Stimulated activated CD4-positive, alpha-beta T cell treated with anti-CD3 and anti-CD28 coated beads, TNF-alpha, amount 100 ng/mL, for 1 hour (primary cell): Measurements from ENCODE around the gene HSPA12B.

Experiments
- DNase-seq, 3 donors: peaks; one replicate each; pipeline ENCODE4 v3.0.0-alpha.2; 2020; ENCODE audit warnings: low read depth in 3 of 3, low spot score in 1 of 3

Gene HSPA12B

DNA sequence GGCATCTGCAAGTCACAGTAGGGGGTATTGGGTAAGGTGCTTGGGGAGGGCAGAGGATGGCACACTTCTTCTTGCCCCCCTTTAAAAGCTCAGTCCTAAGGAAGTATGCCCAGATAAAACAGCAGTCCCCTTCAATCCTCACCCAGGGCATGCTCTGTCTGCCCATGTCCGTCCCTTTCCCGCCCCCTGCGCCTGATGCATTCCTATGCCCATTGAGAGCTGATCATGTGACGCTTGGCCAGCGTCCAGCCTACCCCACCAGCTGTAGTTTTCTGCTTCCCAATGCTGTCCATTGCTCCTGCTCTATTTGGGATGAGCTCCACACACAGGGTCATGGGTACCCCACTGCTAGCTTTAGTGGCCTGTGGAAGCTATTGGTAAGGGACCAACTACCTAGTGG lies 28.4 kb upstream of the HSPA12B start:
- DNase-seq, result no peak

DNA sequence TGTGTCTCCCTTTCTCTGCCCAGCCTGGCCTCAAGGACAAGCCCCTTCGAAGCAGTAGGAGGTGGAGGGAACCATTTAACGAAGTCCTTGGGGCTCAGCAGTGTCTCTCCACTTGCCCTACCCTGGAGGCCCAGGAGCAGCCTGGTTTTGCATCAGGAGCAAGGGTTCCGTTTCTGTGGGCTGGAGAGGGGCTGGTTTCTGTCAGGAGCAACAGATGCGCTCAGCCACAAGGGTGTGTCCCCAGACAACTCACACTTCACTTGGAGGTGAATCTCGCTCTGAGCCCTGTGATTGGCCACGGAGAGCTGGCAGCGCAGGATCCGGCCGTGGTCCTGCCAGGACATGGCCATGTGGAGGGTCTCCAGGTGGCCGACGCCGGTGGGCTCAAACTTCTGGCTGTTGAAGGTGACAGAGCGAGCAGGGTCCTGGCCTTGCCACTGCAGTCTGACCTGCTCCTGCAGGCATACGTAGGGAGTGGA lies 27.0 kb upstream of the HSPA12B start:
- no peak for DNase-seq

DNA sequence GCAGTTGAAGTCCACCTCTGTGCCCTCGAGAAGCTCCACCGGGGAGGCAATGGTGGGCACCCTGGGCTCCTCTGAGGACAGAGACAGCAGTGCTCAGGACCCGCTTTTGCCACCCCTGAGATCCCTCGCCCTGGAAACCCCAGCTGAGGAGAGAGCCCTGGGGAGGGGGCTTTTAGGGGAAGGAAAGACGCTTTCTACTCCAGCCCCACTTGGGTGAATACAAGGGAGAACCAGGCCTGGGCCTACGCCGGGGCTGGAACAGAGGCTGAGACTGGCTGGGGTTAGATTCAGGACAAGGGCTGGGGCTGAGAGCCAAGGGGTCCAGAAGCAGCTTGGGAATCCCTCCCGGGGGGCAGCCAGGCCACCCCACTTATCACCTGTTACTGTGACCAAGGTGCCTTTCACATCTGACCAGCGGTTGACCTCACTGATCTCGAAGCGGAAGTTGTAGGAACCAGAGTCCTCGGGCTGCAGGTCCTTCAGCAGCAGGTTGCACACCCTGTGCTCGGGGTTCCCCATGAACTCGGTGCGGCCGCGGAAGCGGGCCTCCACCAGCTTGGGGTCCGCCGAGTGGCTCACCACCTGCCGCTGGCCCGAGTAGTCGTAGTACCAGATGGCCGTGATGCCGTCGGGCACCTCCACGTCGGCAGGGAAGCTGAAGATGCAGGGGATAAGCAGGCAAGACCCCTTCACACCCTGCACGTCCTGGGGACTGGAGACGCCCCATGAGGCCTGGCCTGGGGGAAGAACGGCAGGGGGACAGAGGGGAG lies 26.3 kb upstream of the HSPA12B start:
- no peak for DNase-seq

DNA sequence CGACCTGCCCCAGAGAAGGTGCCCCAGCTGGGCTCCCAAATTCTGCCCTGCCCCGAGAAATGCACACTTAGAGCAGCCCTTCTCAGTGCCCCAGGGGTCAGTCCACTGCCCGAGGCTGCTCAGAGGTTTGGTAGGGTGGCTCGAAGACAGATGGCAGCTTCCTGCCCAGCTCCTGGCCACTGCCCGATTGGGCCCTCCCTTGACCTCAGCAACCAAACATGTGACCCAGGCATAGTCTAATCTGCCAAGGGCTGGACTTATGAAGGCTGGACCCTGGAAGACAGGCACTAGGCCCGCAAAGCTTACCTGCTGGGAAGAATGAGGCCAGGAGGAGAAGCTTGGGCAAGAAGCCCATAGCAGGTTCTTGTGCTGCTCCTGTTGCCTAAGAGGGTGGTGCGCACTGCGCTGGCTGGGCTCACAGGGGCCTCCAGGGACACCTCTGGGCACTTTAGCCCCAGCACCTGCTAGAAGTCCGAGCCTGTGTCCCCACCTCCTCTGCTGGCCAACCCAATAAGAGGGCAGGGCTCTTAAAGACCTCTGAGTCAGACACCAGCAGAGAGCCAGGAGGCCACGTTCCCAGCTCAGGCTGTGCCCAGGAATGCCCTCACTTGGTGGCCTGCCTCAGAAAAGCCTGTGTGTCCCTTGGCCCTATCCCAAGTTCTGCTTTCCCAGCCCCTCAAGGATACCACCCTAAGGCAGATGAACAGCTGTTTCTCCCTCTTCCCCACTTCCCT lies 25.5 kb upstream of the HSPA12B start:
- no peak for DNase-seq

DNA sequence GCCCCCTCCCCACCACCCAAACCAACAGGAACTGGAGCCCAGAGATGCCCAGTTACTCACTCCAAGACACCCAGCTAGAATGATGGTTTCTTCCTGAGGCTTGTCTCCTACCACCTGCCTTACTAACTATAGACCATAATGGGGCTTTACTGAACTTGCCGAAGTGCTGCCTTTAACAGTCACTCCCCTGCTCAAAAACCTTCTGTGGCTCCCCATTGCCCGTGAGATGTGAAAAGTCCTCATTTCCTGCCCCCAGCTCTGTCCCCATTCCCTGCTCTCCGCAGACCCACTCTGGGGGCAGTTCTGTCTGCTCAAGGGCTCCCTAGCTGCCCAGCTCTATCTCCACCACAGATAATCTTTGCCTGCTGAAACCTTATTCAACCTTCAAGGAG lies 25.0 kb upstream of the HSPA12B start:
- DNase-seq, result no peak

DNA sequence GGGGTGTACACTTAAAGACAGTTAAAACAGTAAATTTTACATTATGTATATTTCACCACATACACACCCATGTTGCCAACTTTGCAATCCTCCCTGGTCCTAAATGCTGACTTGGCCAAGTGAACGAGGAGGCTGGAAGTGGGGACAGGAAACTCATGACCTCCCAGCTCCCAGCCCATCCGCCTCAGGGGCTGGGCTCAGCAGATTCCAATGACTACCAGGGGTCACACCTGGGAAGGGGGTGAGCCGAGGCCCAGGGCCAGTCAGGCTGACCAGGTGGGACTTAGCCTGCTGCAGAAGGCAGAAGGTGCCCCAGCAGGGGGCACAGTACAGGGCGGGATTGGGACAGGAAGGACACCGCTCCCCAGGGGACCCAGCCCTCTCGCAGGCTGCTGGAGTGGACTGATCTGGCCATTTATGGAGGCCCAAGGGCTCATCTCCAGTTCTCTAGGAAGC lies 22.4 kb upstream of the HSPA12B start:
- no peak for DNase-seq

DNA sequence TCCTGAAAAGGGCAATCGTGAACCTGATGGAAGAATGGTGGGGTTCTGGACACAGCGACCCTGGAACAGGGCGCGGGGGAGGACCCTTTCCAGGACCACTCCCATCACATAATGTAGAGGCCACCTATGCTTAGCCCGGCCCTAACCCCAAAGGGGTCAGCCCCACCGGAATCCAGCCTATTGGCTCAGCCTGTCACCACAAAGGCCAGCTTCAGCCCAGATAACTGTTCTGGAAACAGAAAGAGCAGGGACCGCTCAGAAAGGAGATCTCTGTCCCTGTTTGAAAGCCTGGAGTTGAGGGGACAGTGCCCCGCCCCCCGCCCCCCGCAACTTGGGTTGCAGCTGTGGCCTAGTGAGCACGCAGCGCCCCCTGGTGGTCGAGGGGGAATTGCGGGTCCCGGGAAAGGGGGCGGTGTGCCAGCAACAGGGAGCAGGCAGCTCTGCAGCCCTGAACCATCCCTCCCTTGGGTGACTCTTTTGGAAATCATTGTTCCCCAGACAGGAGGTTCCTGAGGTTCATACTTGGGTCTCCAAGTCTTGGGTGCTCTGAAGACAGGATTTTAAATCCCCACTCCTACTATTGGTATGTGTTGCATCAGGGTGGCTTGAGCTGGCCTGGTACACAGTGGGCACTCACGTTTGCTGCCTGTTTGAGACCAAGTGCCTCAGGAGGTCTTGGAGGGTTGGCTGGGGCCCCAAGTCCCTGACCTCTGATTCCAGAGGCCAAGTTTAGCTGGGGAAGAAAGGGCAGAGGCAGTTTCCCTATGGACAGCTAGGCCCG lies 21.6 kb upstream of the HSPA12B start:
- DNase-seq, result peak; percentile 17 to 81 (median 43)

DNA sequence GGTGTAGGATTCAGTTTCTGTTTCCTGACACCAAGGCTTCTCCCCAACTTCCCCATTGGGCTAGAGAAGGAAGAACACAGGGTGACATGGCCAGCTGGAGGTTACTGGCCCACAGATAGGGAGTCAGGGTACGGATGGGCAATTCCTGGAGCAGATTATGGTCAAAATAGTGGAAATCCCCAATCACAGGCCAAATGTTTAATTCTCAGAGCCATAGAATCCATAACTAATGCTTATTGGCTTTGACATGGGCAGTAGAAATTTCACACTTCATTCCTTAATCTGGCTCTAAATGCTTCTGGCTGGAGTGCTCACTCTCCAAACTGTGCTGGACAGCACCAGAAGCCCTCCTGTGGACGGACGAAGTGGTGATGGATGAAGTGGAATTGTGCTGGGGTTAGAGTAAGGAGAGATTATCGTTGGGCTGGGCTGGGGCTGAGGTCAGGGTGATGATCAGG lies 21.0 kb upstream of the HSPA12B start:
- DNase-seq, result no peak

DNA sequence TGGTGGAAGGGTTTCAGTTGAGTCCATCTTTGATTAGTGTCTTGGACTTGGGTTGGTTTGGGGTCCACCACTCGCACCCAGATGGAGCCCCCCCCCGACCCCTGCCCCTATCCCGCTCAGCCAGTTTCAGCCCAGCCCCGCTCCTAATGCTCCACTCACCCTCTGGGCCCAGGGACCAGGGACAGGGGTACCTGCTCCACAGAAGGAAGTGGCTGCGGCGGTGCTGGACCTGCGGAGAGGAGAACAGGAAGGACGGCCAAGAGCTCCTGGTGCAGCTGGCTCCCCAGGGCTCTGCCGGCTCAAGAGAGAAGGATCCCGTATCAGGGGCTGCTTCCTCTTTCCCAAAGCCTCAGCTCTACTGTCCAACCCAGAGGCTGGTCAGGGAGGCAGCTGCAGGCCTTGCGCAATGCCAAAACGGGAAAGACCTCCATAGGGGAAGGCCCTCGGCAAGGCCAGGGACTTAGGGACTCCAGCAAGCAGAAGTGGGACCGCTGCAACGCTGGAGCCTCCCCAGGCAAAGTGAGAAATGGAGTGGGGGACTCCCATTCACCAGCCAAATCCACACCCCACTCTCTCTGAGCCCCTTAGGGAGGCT lies 20.1 kb upstream of the HSPA12B start, which contains the start of gene SIGLEC1:
SIGLEC1 (minus strand) TSS at position 322 of the 595 bp plus-strand sequence. CDS start 5,472 bp downstream, outside the sequence.
- DNase-seq, result no peak

DNA sequence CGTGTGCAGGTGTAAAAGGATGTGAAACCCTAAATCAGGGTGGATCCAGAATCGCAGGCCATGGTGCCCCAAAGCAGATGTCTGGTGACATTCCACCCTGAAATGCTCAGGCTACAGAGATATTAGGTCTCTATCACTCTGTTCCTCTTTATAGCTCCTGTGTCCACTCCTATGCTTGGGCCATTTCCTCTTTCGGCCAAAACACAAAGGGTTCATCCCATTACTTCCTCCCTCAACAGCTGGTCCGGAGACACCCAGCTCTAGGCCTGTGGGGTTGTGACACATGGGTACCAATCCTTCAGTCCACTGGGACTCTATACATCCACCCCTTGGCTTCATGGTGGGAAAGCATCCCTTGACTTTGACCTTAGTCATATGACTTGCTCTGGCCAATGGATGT lies 18.4 kb upstream of the HSPA12B start:
- no peak for DNase-seq

DNA sequence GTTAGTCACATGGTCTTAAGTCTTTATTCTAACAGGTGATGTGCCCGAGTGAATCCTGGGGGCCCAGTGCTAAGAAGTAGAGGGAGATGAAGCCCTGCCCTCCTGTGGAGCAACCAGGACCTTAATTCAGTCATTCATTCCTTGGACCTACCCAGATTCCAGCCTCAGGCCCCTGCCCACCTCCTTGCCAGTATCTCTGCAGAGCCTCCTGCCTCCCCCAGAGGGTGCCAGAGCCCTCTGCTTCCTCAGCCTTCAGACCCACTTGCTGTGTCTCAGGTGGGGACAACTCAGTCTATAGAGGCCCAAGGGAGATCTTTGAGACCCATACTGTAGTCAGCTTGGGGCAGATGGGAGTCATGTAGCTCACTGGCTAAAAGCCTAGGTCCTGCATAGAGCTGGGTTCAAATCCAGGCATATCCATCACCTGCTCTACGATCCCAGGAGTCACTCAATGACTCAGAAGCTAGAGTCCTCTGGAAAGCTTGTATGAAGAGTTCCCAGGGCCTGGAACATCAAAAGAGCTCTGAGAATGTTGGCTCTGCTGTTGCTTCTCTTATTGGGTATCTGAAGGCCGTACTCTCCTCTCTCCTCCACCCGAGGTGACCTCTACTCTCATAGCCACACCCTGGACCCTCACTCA lies 16.2 kb upstream of the HSPA12B start:
- DNase-seq, result peak in 1 of 3 donors; percentile 5

DNA sequence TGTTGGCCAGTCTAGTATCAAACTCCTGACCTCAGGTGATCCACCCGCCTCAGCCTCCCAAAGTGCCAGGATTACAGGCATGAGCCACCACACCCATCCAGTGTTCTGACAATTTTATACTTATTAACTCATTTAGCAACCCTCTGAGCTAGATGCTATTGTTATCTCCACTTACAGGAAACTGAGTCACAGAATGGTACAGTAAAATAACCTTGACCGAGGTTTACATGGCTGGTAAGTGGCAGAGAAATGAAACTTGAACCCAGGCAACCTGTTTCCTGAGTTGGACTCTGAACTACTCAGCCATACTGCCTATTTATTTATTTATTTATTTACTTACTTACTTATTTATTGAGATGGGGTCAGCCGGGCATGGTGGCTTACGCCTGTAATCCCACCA lies 13.4 kb upstream of the HSPA12B start:
- DNase-seq, result no peak

DNA sequence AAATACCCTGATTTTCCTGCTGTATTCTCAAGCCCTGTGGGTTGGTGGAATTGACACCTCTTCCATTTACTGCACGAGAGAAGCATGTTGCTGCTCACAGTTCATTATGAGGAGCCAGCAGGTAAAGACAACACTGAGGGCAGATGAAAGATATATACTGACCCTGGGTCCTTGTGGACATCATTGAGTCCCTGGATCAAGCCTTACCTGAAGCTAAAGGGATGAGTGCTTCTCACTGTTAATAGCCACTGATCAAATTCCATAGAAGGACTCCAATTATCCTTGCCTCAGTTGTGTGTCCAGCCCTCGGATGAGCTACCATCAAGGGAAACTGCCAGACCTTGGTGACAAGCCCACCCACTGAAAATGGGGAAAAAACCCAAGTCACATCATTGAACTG lies 12.4 kb upstream of the HSPA12B start:
- DNase-seq, result no peak

DNA sequence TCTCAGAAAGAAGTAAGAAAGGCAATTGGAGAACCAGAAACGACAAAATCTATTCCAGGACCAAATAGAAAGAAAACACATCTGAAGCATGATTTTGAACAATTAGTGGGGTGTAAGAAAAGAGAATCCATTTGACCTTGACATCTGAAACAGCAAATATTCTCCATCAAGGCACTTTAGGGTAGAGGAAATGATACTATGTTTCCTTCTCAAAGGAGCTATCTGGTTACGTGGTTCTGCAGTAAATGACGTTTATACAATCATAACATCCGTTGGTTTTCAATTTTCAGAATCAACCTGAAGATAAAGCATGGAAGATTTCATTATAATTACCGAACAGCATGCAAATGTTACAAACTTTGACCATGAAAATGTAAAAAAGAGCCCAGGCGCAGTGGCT lies 11.9 kb upstream of the HSPA12B start:
- DNase-seq, result no peak

DNA sequence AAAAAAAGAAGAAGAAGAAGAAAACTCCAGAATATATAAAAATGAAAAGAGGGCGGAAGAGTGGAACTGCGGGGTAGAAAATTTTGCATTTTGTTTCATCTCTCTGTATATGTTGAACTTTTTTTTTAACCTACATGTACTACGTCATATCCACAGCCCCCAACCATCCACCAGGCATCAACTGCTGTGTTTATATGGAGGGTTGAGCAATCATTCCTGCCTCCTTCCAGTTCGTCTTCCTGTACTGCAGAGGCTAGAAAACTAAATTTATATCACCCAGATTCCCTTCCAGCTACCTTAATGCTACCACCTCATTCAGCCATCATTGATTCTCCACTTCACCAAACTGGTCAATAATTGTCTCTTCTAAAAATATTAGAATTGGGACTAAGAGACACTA lies 10.6 kb upstream of the HSPA12B start:
- DNase-seq, result no peak

DNA sequence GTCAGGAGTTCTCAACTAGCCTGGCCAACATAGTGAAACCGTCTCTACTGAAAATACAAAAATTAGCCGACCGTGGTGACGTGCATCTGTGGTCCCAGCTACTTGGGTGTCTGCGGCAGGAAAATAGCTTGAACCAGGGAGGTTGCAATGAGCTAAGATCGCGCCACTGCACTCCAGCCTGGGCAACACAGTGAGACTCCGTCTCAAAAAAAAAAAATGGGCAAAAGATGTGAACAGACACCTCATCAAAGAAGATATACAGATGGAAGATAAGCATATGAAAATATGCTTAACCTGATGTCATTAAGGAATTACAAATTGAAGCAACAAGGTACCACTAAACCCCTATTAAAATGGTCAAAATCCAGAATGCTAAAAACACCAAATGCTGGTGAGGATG lies 9.2 kb upstream of the HSPA12B start:
- DNase-seq, result no peak

DNA sequence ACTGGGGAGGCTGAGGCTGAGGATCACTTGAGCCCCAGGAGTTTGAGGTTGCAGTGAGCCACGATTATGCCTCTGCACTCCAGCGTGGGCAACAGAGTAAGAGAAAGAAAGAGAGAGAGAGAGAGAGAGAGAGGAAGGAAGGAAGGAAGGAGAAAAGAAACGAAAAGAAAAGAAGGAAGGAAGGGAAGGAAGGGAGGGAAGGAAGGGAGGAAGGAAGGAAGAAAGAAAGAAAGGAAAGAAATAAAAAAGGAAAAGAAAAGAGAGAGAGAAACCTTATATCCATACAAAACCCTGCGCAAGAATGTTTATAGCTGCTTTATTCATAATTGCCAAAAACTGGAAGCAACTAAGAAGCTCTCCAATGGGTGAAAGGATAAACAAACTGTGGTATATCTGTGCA lies 8.1 kb upstream of the HSPA12B start:
- DNase-seq, result no peak

DNA sequence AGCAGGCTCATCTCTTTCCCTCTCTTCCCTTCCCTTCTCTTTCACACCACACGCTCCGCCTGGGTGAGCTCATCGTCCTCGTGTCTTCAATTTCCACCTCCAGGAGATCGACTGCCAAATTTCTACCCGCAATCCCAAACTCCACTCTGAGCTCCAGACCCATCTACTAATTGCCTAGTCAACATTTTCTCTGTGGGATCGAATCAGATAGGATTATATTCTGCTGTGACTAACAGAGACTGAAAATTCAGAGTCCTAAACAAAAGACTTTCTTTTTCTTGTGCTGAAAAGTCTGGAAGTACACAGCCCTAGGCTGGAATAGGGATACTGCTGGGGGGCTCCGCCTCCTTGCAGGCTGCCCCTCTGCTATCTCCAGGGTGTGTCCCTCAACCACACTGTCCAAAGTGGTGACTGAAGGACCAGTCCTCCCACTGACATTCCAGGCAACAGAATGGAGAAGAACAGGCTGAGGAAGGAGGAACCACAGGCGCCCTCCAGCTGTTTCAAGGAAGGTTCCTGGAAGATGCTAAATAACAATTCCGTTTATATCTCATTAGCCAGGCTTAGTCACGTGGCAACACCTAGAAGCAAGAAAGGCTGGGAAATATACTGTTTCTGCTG lies 5.0 kb upstream of the HSPA12B start:
- DNase-seq, result no peak

DNA sequence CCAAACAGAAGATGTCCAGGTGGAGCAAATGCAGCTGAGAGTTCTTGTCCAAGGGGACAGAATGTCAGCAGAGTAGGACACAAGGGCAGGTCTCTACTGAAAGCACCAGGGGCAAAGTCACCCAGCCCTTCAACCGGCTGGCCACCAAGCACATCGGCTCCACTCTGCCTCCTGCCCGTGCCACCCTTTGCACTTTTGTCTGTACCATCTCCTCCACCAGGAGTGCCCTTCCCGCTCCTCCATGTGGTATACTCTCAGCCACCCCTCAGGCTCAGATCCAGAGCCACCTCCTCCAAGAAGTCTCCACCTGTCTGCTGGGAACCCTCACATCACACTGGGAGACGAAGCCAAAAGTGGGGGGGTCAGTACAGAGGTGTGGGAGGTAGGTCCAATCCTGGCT lies 4.1 kb upstream of the HSPA12B start:
- no peak for DNase-seq

DNA sequence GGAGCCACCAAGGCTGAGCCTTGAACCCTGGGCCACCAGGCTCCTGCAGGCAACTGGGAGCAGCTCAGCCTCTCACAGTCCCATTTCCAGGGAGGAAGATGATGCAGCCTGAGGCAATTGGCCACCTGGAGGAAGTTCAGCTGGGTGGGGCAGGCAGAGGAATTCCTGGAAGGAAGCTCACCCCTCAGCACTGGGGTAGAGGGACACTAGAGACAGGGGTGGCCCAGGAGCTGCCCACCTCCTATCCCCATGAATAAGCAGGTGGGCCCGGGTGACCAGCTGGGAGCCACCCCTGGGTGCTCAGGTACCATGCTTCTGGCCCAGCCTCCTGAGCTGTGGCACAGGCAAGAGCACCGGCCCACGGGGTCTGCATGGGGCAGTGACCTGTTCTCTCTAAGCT lies 3.6 kb upstream of the HSPA12B start:
- DNase-seq, result no peak
